WTC11 (cell line): ENCODE data around the gene CCSER1. TPM values are rescaled to one million over a fixed set of nuclear protein-coding genes. Genes with fewer than 3 reads are reported as not detected.

Source experiments
- ATAC-seq: fragments of 200-7000 bp; cut with Tn5 transposase; 2 replicates; pipeline ENCODE4 v1.10.0; 2021; ENCODE audit warnings: mild to moderate bottlenecking, moderate library complexity
- CTCF ChIA-PET: fragments of 300-600 bp; sonication (Branson Sonifier 250); formaldehyde crosslinking; loops from one replicate; lab custom pipeline; 2021; ENCODE audit warnings: antibody characterized with exemption; lab: Charles Lee
- POLR2A ChIA-PET: fragments of 350-600 bp; sonication (Branson Sonifier 250); formaldehyde crosslinking; loops from one replicate; lab custom pipeline; 2021; ENCODE audit warnings: antibody characterized with exemption; lab: Charles Lee
- DNase-seq: peaks from one replicate; pipeline ENCODE4 v3.0.0; 2021; ENCODE audit warnings: low spot score
- H3K27ac Mint-ChIP-seq: 2 replicates; pipeline ENCODE4 v1.8.0; 2021; ENCODE audit warnings: mixed read lengths
- H3K27me3 Mint-ChIP-seq: 2 replicates; pipeline ENCODE4 v1.8.0; 2021; ENCODE audit warnings: low read depth, mild to moderate bottlenecking, moderate library complexity, mixed read lengths
- H3K36me3 Mint-ChIP-seq: 2 replicates; pipeline ENCODE4 v1.8.0; 2021; ENCODE audit warnings: mixed read lengths
- H3K4me1 Mint-ChIP-seq: 2 replicates; pipeline ENCODE4 v1.8.0; 2022; ENCODE audit warnings: mixed read lengths
- H3K4me3 Mint-ChIP-seq: 2 replicates; pipeline ENCODE4 v1.8.0; 2021; ENCODE audit warnings: mild to moderate bottlenecking, moderate library complexity, mixed read lengths
- H3K9me3 Mint-ChIP-seq: 2 replicates; pipeline ENCODE4 v1.8.0; 2021; ENCODE audit warnings: mixed read lengths
- AFF4 ChIP-seq: sonication (generic); formaldehyde crosslinking; IDR thresholded peaks from 2 replicates; pipeline ENCODE4 v1.8.1; 2023; ENCODE audit warnings: mild to moderate bottlenecking, missing genetic modification reagents, borderline replicate concordance
- ARID4B ChIP-seq: sonication (generic); formaldehyde crosslinking; IDR thresholded peaks from 2 replicates; pipeline ENCODE4 v1.8.0; 2023; ENCODE audit warnings: missing genetic modification reagents, mild to moderate bottlenecking, borderline replicate concordance
- ATF2 ChIP-seq: sonication (generic); formaldehyde crosslinking; IDR thresholded peaks from 2 replicates; pipeline ENCODE4 v1.8.1; 2022; ENCODE audit warnings: low read depth, missing genetic modification reagents, borderline replicate concordance
- ESRRA ChIP-seq: sonication (generic); formaldehyde crosslinking; IDR thresholded peaks from 2 replicates; pipeline ENCODE4 v1.8.1; 2022; ENCODE audit warnings: mild to moderate bottlenecking, missing genetic modification reagents, borderline replicate concordance
- FOXP1 ChIP-seq: sonication (generic); formaldehyde crosslinking; IDR thresholded peaks from 2 replicates; pipeline ENCODE4 v1.8.0; 2022; ENCODE audit warnings: missing genetic modification reagents, mild to moderate bottlenecking, moderate library complexity, borderline replicate concordance
- FOXP4 ChIP-seq: sonication (generic); formaldehyde crosslinking; IDR thresholded peaks from 2 replicates; pipeline ENCODE4 v1.8.0; 2022; ENCODE audit warnings: mild to moderate bottlenecking, missing genetic modification reagents
- HMGA2 ChIP-seq: fragments of 250-450 bp; sonication (Bioruptor Pico); IDR thresholded peaks from 2 replicates; pipeline ENCODE4 v1.4.0; 2021; ENCODE audit warnings: mild to moderate bottlenecking, moderate library complexity
- PRRX2 ChIP-seq: fragments of 250-450 bp; sonication (Bioruptor Pico); IDR thresholded peaks from 2 replicates; pipeline ENCODE4 v1.8.0; 2021; ENCODE audit warnings: mild to moderate bottlenecking
- SMAD4 ChIP-seq: sonication (generic); formaldehyde crosslinking; IDR thresholded peaks from 2 replicates; pipeline ENCODE4 v1.8.0; 2022; ENCODE audit warnings: mild to moderate bottlenecking, missing genetic modification reagents
- TCF7 ChIP-seq: sonication (generic); formaldehyde crosslinking; IDR thresholded peaks from 2 replicates; pipeline ENCODE4 v1.8.0; 2022; ENCODE audit warnings: mild to moderate bottlenecking, low read depth, missing genetic modification reagents, moderate library complexity
- TP53 ChIP-seq: sonication (generic); formaldehyde crosslinking; IDR thresholded peaks from 2 replicates; pipeline ENCODE4 v1.8.1; 2023; ENCODE audit warnings: mild to moderate bottlenecking, missing genetic modification reagents
- ZNF263 ChIP-seq: sonication (generic); formaldehyde crosslinking; IDR thresholded peaks from 2 replicates; pipeline ENCODE4 v1.8.1; 2022; ENCODE audit warnings: low read depth, mild to moderate bottlenecking, moderate library complexity, missing genetic modification reagents
- ZNF425 ChIP-seq: fragments of 250-450 bp; sonication (Bioruptor Pico); conservative IDR thresholded peaks from 2 replicates; pipeline ENCODE4 v1.9.0; 2021; ENCODE audit warnings: mild to moderate bottlenecking
- ZNF671 ChIP-seq: fragments of 250-450 bp; sonication (Bioruptor Pico); IDR thresholded peaks from 2 replicates; pipeline ENCODE4 v1.8.0; 2021; ENCODE audit warnings: mild to moderate bottlenecking
- total RNA-seq: library from RNA; stranded (reverse); gene quantifications from 3 replicates; pipeline ENCODE4 v1.2.3, GENCODE V29; 2021

The CCSER1 gene
- total RNA-seq, 1 experiment from 2014 or later: 0.87 TPM

- TF ChIP-seq AFF4 (CRISPR knock-in tag) (no peak), SMAD4 (CRISPR knock-in tag) (no peak), FOXP4 (CRISPR knock-in tag) (no peak), ESRRA (CRISPR knock-in tag) (no peak), TCF7 (CRISPR knock-in tag) (no peak), ARID4B (CRISPR knock-in tag) (no peak), PRRX2 (CRISPR knock-in tag) (no peak), ZNF263 (CRISPR knock-in tag) (no peak), FOXP1 (CRISPR knock-in tag) (no peak), ATF2 (CRISPR knock-in tag) (no peak)
These were observed 1386.1 kb downstream of the CCSER1 start (continued) for GRCh38 chr4:91513326-91513725.

GRCh38 chr4:91519155-91519554 is 1392.0 kb downstream of the CCSER1 start:
- peaks cover 33% of the 10 kb centered on the region for H3K36me3 Mint-ChIP-seq
- no peaks in the 10 kb centered on the region for H3K4me1 Mint-ChIP-seq
- POLR2A ChIA-PET: no interaction called here
- DNase-seq (no peak), ATAC-seq (no peak)
- CTCF ChIA-PET: no interaction called here
- H3K4me3 Mint-ChIP-seq: no peak overlapping the region
- no peaks in the 10 kb centered on the region; the same call in 1 of the 2 replicates for H3K27me3 Mint-ChIP-seq
- no peak overlapping the region for H3K27ac Mint-ChIP-seq
- peaks cover 72% of the 10 kb centered on the region for H3K9me3 Mint-ChIP-seq
- TF ChIP-seq PRRX2 (CRISPR knock-in tag): no peak

GRCh38 chr4:91525621-91526020 is 1398.4 kb downstream of the CCSER1 start:
- no peak for ATAC-seq
- no peak for DNase-seq
- CTCF ChIA-PET: no interaction called here
- no peak overlapping the region for H3K4me3 Mint-ChIP-seq
- H3K27ac Mint-ChIP-seq: no peak overlapping the region
- H3K36me3 Mint-ChIP-seq: peaks cover 22% of the 10 kb centered on the region
- no peaks in the 10 kb centered on the region; the same call in 1 of the 2 replicates for H3K4me1 Mint-ChIP-seq
- POLR2A ChIA-PET: no interaction called here
- H3K27me3 Mint-ChIP-seq: no peaks in the 10 kb centered on the region
- H3K9me3 Mint-ChIP-seq: peaks cover 24% of the 10 kb centered on the region
- no peak for TF ChIP-seq ESRRA (CRISPR knock-in tag)
- no peak for TF ChIP-seq TP53
- no peak for TF ChIP-seq ZNF671 (CRISPR knock-in tag)
- no peak for TF ChIP-seq ARID4B (CRISPR knock-in tag)
- TF ChIP-seq ZNF425 (CRISPR knock-in tag): no peak
- TF ChIP-seq HMGA2: no peak
